Liver (tissue), 9 donors: Measurements from ENCODE around the gene ZSWIM6. TPM values are rescaled to one million over a fixed set of nuclear protein-coding genes. Genes with fewer than 3 reads are reported as not detected.

Experiments
- DNase-seq: peaks from one replicate; pipeline ENCODE4 v3.0.0-alpha.2; 2017; ENCODE audit warnings: low spot score
- H3K27ac ChIP-seq, 2 donors: one replicate each; pipeline ENCODE4 v1.7.0; 2013; ENCODE audit warnings: inconsistent platforms in 2 of 2, low read length in 2 of 2, control low read depth in 1 of 2, low read depth in 1 of 2, mild to moderate bottlenecking in 1 of 2
- H3K27me3 ChIP-seq, 4 donors: one replicate each; pipeline versions ENCODE4 v1.6.1 to v1.7.0; 2013; ENCODE audit warnings: low read length in 3 of 4, inconsistent platforms in 1 of 4, mild to moderate bottlenecking in 1 of 4, moderate library complexity in 1 of 4; ENCODE audit not compliant: control insufficient read depth in 4 of 4, insufficient read depth in 4 of 4
- H3K36me3 ChIP-seq, 4 donors: one replicate each; pipeline versions ENCODE4 v1.6.1 to v1.7.0; 2013; ENCODE audit warnings: low read length in 3 of 4, mild to moderate bottlenecking in 3 of 4, low read depth in 1 of 4, moderate library complexity in 1 of 4; ENCODE audit not compliant: control insufficient read depth in 4 of 4, insufficient read depth in 3 of 4
- H3K4me1 ChIP-seq, 4 donors: one replicate each; pipeline versions ENCODE4 v1.6.1 to v1.7.0; 2013; ENCODE audit warnings: low read length in 3 of 4, mild to moderate bottlenecking in 3 of 4, moderate library complexity in 1 of 4; ENCODE audit not compliant: control insufficient read depth in 4 of 4, insufficient read depth in 4 of 4
- H3K4me3 ChIP-seq, 3 donors: one replicate each; pipeline versions ENCODE4 v1.6.1 to v1.7.0; 2013; ENCODE audit warnings: low read length in 3 of 3, control low read depth in 1 of 3, low read depth in 1 of 3, mild to moderate bottlenecking in 1 of 3
- H3K9ac ChIP-seq, 2 donors: one replicate each; pipeline ENCODE4 v1.7.0; 2013; ENCODE audit warnings: low read length in 2 of 2, mild to moderate bottlenecking in 2 of 2, moderate library complexity in 2 of 2, control low read depth in 1 of 2, low read depth in 1 of 2
- H3K9me3 ChIP-seq, 4 donors: one replicate each; pipeline versions ENCODE4 v1.6.1 to v1.7.0; 2013; ENCODE audit warnings: low read length in 3 of 4; ENCODE audit not compliant: control insufficient read depth in 4 of 4
- ATF3 ChIP-seq: IDR thresholded peaks from 2 replicates; pipeline ENCODE4 v1.6.1; 2016; ENCODE audit warnings: antibody characterized with exemption
- CTCF ChIP-seq: fragments of 150-350 bp; IDR thresholded peaks from 2 replicates; pipeline ENCODE4 v1.5.1; 2017; ENCODE audit warnings: improper control_type of control experiment, low read depth, low read length; ENCODE audit not compliant: missing input control
- EGR1 ChIP-seq, 2 donors: IDR thresholded peaks; 2 replicates each; pipeline ENCODE4 v1.6.1; 2016 to 2018; ENCODE audit warnings: antibody characterized with exemption in 2 of 2, low read depth in 2 of 2
- FOXA1 ChIP-seq: IDR thresholded peaks from 2 replicates; pipeline ENCODE4 v1.6.1; 2016; ENCODE audit warnings: antibody characterized with exemption
- GABPA ChIP-seq, 2 donors: IDR thresholded peaks in 1 of 2; conservative IDR thresholded peaks in 1 of 2; 2 replicates each; pipeline ENCODE4 v1.6.1; 2016; ENCODE audit warnings: antibody characterized with exemption in 2 of 2, mild to moderate bottlenecking in 1 of 2, moderate library complexity in 1 of 2
- JUND ChIP-seq, 2 donors: IDR thresholded peaks; 2 replicates each; pipeline ENCODE4 v1.6.1; 2016; ENCODE audit warnings: antibody characterized with exemption in 2 of 2
- NR2F2 ChIP-seq: IDR thresholded peaks from 2 replicates; pipeline ENCODE4 v1.6.1; 2016; ENCODE audit warnings: antibody characterized with exemption
- RAD21 ChIP-seq, 2 donors: IDR thresholded peaks; 2 replicates each; pipeline ENCODE4 v1.6.1; 2016; ENCODE audit warnings: antibody characterized with exemption in 2 of 2, mild to moderate bottlenecking in 2 of 2
- REST ChIP-seq: IDR thresholded peaks from 2 replicates; pipeline ENCODE4 v1.6.1; 2016; ENCODE audit warnings: antibody characterized with exemption, mild to moderate bottlenecking
- RXRA ChIP-seq, 2 donors: IDR thresholded peaks; 2 replicates each; pipeline ENCODE4 v1.6.1; 2017 to 2018; ENCODE audit warnings: antibody characterized with exemption in 2 of 2, mild to moderate bottlenecking in 1 of 2
- TAF1 ChIP-seq: conservative IDR thresholded peaks from 2 replicates; pipeline ENCODE4 v1.6.1; 2016; ENCODE audit warnings: antibody characterized with exemption, mild to moderate bottlenecking
- YY1 ChIP-seq: IDR thresholded peaks from 2 replicates; pipeline ENCODE4 v1.6.1; 2016; ENCODE audit warnings: antibody characterized with exemption, mild to moderate bottlenecking
- ZBTB33 ChIP-seq: IDR thresholded peaks from 2 replicates; pipeline ENCODE4 v1.6.1; 2016; ENCODE audit warnings: antibody characterized with exemption
- WGBS: extraction: QIAGEN DNeasy Blood & Tissue Kit; methylation state at CpG from one replicate; pipeline ENCODE4 v1.1.7; 2013; 5-methylcytosine and 5-hydroxymethylcytosine counted together
- polyA plus RNA-seq, 2 donors: library from polyadenylated mRNA; stranded (reverse) in 1 of 2; unstranded in 1 of 2; fragments of 200-250 nt in 1 of 2; fragments of >200 nt in 1 of 2; fragmentation: Nextera tagmentation in 1 of 2; extraction: Ambion mirVana in 1 of 2; gene quantifications; one replicate each; pipeline versions ENCODE4 v1.2.1 to v1.2.3, GENCODE V29; 2013 to 2015
- total RNA-seq, 2 donors: library from RNA; depleted of rRNA; stranded (reverse); fragments of >200 nt; gene quantifications; one replicate each; pipeline ENCODE4 v1.2.3, GENCODE V29; 2014
- donor health status: healthy.
- donor health status: healthy.
- donor health status: healthy.
- donor health status: healthy.
- donor health status: healthy.

The ZSWIM6 gene
- total and polyA plus RNA-seq, 4 donors: 1.3 to 5.2 (median 3.3) TPM

GRCh38 chr5:61308712-61309111 is 23.3 kb upstream of the ZSWIM6 start (continued):
- no peak for TF ChIP-seq YY1
- no peak for TF ChIP-seq EGR1 (IDR thresholded peaks at IDR 0.05; ENCODE audit: low read depth in 2 of 2)
- TF ChIP-seq RAD21 (IDR thresholded peaks at IDR 0.05): no peak

- no peak overlapping the region for H3K9ac ChIP-seq
- no peaks in the 10 kb centered on the region for H3K9me3 ChIP-seq
- no peaks in the 10 kb centered on the region for H3K27me3 ChIP-seq
- no peak for DNase-seq
- no peaks in the 10 kb centered on the region for H3K36me3 ChIP-seq
- no peaks in the 10 kb centered on the region for H3K4me1 ChIP-seq
- WGBS: 62% methylated on average over 5 of the region's 5 CpGs
- H3K4me3 ChIP-seq: no peak overlapping the region
- TF ChIP-seq RAD21 (IDR thresholded peaks at IDR 0.05) (no peak), EGR1 (IDR thresholded peaks at IDR 0.05; ENCODE audit: low read depth in 2 of 2) (no peak), ATF3 (no peak), FOXA1 (no peak), RXRA (IDR thresholded peaks at IDR 0.05) (no peak), GABPA (IDR thresholded peaks at IDR 0.05 in 1 of 2, conservative IDR thresholded peaks at IDR 0.05 in 1 of 2) (no peak), CTCF (no peak), NR2F2 (no peak)
- no peak overlapping the region for H3K27ac ChIP-seq
These were observed 22.9 kb upstream of the ZSWIM6 start for GRCh38 chr5:61309115-61309514.

GRCh38 chr5:61311056-61311610 is 20.9 kb upstream of the ZSWIM6 start:
- DNase-seq: no peak
- TF ChIP-seq RAD21 (IDR thresholded peaks at IDR 0.05) (no peak), YY1 (no peak)
- Histone ChIP-seq H3K9ac (no peak overlapping the region), H3K27ac (no peak overlapping the region), H3K4me1 (no peaks in the 10 kb centered on the region), H3K36me3 (no peaks in the 10 kb centered on the region), H3K27me3 (no peaks in the 10 kb centered on the region), H3K4me3 (no peak overlapping the region), H3K9me3 (no peaks in the 10 kb centered on the region)
- 66% methylated on average over 5 of the region's 5 CpGs for WGBS

GRCh38 chr5:61311836-61312808 is 19.9 kb upstream of the ZSWIM6 start:
- no peaks in the 10 kb centered on the region for H3K9me3 ChIP-seq
- no peaks in the 10 kb centered on the region for H3K27me3 ChIP-seq
- TF ChIP-seq ATF3 (no peak), JUND (IDR thresholded peaks at IDR 0.05) (no peak), YY1 (no peak), ZBTB33 (no peak), FOXA1 (no peak), EGR1 (IDR thresholded peaks at IDR 0.05; ENCODE audit: low read depth in 2 of 2) (no peak), REST (no peak), TAF1 (no peak)
- H3K9ac ChIP-seq: no peak overlapping the region
- H3K4me1 ChIP-seq: no peaks in the 10 kb centered on the region
- no peak overlapping the region for H3K27ac ChIP-seq
- WGBS: 74% methylated on average over 8 of the region's 8 CpGs
- no peak for DNase-seq
- H3K36me3 ChIP-seq: no peaks in the 10 kb centered on the region
- no peak overlapping the region for H3K4me3 ChIP-seq
